GM12875 (cell line): ENCODE measurements around the gene CAPN5.

Experiments used
- H3K4me3 ChIP-seq: one replicate; pipeline ENCODE4 v1.5.1; 2011; ENCODE audit warnings: low read depth, low read length, control low read depth
- CTCF ChIP-seq: IDR thresholded peaks from 2 replicates; pipeline ENCODE4 v1.5.1; 2011; ENCODE audit warnings: low read depth, mild to moderate bottlenecking, control low read depth, inconsistent platforms, low read length, moderate library complexity, borderline replicate concordance; ENCODE audit not compliant: insufficient read depth

Gene CAPN5

GRCh38 chr11:77153276-77154185 lies 86.8 kb downstream of the CAPN5 start:
- no peak overlapping the region for H3K4me3 ChIP-seq

GRCh38 chr11:77154381-77155081 lies 87.8 kb downstream of the CAPN5 start:
- H3K4me3 ChIP-seq = no peak overlapping the region
- no peak for TF ChIP-seq CTCF

More at GRCh38 chr11:77153276-77154185, 86.8 kb downstream of the CAPN5 start:
- TF ChIP-seq CTCF = no peak

- TF ChIP-seq CTCF = no peak
- H3K4me3 ChIP-seq = no peak overlapping the region
These were observed 88.3 kb downstream of the CAPN5 start for GRCh38 chr11:77155082-77155475.

- no peak overlapping the region for H3K4me3 ChIP-seq
- no peak for TF ChIP-seq CTCF
These were observed 88.9 kb downstream of the CAPN5 start for GRCh38 chr11:77155556-77156130.

- TF ChIP-seq CTCF = no peak
- H3K4me3 ChIP-seq = no peak overlapping the region
These were observed 89.8 kb downstream of the CAPN5 start for GRCh38 chr11:77156396-77157195.

- no peak for TF ChIP-seq CTCF
- no peak overlapping the region for H3K4me3 ChIP-seq
These were observed 91.4 kb downstream of the CAPN5 start for GRCh38 chr11:77158041-77158695.
